CD1c-positive myeloid dendritic cell (primary cell): Measurements from ENCODE around the gene PAQR4.
A peak's percentile ranks its signal among the peaks of the same experiment; 100 is the strongest.

Experiments
- DNase-seq: peaks from one replicate; pipeline ENCODE4 v3.0.0-alpha.2; 2016; ENCODE audit errors: extremely low spot score

The PAQR4 gene

DNA sequence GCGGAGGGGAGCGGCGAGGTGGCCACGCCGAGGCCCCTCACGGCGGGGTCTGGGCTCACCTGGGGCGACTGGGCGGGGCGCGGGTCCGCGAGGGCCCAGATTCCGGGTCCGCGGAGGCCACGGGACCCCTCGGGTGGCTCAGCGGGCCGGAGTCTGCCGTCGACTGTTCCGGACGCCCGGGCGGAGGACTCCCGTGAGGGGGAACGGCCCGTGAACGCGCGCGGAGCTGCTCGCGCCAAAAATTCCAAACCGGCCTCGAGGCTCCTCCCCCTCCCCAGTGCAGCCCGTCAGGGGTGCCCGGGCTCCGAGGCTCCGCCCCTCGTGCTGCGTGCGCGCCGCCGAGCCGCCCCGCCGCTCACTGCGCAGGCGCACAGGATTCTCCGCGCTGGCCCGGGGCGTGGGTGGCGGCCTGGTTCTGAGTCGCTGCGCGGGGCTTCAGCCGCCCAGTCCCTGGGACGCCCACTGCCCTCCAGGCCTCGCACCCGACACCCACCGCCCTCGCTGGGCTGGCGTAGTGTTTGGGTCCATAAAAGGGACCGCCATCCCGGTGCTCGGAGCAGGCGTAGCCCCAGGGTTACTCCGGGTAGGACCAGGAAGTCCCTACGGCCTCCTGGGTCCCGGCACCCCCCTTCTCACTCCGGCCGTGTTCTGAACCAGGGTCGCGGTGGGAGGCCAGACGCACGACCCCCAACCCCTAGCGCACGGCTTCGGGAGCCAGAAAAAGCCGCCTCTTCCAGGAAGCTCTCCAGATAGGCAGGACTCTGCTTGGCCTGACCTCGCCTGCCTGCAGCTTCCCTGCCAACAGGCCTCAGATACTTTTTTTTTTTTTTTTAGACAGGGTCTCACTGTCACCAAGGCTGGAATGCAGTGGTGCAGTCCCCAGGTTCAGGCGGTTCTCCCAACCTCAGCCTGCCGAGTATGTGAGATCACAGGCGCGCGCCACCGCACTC lies 11.4 kb downstream of the PAQR4 start, which contains the start of gene PKMYT1:
TSS of gene PKMYT1 (minus strand) at position 220 of the 950 bp plus-strand sequence. CDS start 789 bp downstream, outside the sequence.
- DNase-seq, result peak; percentile 98

DNA sequence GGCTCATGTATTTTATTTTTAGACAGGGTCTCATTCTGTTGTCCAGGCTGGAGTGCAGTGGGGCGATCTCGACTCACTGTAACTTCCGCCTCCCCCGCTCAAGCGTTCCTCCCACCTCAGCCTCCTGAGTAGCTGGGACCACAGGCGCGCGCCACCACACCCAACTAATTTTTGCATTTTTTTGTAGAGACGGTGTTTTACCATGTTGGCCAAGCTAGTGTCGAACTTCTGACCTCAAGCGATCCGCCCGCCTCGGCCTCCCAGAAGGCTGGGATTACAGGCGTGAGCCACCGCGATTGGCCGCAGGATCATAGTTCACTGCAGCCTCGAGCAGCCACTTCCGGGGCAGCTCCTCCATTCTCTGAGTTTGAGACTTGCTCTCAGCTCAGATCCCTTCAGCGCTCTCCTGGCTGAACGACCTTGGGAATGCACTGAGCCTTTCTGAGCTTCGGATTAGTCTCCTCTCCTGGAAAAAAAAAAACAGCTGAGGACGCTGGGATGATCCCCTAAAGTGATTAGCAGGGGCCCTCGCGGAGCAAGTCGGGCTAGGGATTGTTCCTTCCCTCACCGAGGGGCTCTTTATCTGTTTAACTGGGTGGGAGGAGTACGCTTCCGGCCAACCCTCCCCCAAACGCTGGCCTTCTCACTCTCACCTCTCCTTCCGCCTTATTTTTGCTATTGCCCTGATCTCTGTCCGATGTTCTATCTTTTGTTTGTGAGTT lies 12.2 kb downstream of the PAQR4 start:
- no peak for DNase-seq

- DNase-seq, result no peak
Measured at GRCh38 chr16:2981899-2982250, 12.7 kb downstream of the PAQR4 start.

DNA sequence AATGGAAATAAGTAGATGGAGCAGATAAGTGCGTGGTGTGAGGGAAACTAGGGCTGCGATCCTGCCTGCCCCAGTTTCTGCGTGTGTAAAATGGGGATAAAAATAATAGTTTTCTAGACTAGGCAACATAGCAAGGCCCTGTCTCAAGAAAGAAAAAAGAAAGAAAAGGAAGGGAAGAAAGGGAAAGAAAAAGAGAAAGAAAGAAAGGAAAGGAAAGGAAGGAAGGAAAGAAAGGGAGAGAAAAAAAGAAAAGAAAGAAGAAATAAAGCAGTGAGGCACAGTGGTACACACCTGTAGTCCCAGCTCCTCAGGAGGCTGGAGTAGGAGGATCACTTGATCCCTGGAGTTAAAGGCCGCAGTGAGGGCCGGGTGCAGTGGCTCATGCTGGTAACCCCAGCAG lies 13.3 kb downstream of the PAQR4 start:
- DNase-seq, result no peak

GRCh38 chr16:2983706-2984136 lies 14.6 kb downstream of the PAQR4 start:
- DNase-seq, result peak; percentile 88

- no peak for DNase-seq
Measured at GRCh38 chr16:2985462-2985861, 16.3 kb downstream of the PAQR4 start.

GRCh38 chr16:2985893-2986355 lies 16.8 kb downstream of the PAQR4 start:
- DNase-seq, result no peak

DNA sequence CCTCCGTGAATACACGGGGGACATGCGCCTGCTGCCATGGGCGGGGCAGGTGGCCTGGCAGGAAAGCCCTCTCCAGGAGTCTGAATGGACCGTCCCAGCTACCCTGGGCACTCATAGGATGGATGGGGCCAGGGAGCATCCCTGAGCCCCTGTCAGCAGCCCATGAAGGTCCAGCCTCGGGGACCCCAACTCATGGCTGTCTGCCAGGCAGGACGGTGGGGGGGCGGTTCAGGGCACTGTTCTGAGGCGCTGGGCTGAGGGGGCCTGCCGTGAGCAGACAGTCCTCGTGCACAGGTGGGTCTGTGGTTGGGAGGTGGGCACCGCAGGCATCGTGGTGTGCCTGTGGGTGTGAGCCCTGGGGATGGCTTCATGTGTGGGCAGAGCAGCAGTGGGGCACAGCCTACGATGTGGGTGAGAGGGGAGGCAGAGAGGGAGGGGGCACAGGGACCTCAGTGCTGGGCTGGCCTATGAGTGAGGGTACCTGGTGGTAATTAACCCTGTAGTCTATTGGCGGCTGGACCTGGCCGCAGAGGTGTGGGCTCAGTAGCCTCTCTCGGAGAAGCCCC lies 17.6 kb downstream of the PAQR4 start:
- DNase-seq, result no peak

GRCh38 chr16:2987286-2987685 lies 18.1 kb downstream of the PAQR4 start:
- no peak for DNase-seq

- DNase-seq, result no peak
Measured at GRCh38 chr16:2987833-2988232, 18.7 kb downstream of the PAQR4 start.

DNA sequence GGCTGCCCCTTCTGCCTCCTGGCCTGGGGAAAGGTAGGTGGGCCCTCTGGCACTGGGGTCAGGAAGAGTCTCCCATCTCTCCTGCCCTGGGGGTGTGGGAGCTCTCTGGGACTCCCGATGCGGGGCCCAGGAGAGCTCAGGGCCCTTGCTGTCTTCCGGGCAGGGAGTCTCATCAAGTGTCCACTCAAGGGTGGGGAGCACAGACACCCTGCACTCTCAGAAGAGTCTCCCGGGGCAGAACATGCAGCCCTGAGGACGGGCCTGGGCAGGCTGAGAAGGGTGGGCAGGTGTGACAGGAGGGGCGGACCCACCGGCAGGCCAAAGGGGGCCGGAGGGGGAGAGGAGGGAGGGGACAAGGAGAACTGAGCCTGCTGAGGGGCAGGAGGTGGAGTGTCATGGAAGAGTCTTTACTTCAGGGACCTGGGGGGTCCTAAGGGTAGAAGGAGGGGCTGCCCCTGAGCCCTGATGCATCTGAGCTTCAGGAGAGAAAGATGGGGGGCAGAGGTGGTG lies 19.5 kb downstream of the PAQR4 start:
- no peak for DNase-seq

DNA sequence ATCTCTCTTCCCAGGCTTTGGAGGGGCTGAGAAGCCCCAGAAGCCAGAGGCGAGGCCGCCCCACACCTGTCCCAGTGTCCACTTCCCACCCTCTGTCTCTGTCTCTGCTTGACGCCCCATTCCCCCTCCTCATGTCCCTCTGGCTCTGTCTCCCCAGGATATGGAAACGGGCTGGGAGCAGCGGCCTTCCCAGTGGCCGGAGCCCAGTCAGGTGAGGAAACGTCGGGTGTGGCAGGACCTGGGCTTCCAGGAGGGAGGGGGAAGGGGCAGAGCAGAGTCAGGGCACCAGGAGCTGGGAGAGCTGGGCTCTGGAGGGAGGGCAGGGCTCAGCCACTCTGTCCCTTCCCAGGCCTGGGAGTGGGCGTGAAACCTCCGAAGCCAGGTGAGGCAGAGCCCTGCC lies 21.7 kb downstream of the PAQR4 start:
- DNase-seq, result no peak

GRCh38 chr16:2991566-2992261 lies 22.6 kb downstream of the PAQR4 start:
- no peak for DNase-seq

DNA sequence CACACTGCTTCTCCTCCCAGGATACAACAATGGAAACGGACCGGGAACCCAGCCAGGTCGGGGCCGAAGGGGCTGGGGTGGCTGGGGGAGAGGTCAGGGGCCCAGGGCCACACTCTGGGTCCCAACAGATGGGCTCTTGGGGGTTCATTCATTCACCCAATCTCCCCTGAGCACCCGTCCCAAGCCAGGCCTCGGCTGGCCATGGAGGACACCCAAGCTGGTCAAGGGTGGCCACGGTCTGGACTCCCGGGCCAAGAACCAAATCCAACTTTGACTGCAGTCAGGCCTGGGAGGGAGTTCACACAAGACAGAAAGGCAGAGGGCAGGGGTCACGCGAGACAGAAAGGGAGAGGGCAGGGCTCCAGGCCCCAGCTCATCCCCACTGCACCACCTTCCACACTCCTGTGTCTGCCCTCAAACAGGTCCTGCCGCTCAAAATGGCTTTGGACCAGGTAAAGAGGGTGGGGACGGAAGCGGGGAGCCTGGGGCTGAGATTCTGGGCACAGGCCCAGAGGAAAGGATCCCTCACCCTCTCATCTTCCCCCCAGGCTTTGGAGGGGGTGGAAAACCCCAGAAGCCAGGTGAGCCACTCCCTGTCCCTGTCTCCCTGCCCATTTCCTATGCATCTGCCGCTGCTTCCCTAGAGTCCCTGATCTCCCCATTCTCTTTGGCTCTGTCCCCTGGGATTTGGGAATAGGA lies 23.4 kb downstream of the PAQR4 start:
- no peak for DNase-seq

DNA sequence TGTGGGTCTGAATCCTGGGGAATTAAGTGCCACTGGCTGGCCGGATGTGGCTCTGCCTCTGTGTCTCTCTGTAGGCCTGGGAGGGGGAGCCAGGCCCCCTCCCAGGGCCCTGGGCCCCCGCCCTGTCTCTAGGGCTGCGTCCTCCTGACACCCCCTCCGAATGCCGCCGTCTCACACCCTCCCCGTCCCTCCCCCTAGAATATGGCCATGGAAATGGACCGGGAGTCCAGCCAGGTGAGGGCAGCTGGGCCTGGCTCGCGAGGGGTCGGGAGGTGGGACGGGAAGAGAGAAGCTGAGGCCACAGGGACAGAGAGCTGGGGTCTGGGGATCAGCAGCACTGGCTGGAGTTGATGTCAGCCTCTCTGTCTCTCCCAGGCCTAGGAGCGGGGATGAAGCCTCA lies 27.1 kb downstream of the PAQR4 start:
- no peak for DNase-seq

GRCh38 chr16:2999929-3000328 lies 30.8 kb downstream of the PAQR4 start:
- no peak for DNase-seq

DNA sequence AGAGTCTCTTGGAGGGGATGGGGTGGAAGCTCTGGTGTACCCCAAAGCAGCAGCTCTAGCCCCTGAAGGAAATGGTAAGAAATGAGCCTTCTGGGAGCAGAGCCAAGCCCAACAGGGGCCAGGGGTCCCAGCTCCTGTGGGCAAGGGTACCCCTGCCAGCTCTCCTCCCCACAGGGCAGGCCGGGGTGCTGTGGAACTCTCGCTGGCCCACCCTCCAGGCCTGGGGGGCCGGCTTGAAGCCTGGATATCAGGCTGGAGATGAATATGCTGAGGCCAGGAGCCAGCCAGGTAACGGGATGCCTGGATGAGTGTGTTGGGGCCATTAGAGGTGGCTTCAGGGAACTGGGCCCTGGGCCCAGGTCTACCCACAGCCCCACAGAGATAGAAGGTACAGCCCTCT lies 31.4 kb downstream of the PAQR4 start:
- no peak for DNase-seq

DNA sequence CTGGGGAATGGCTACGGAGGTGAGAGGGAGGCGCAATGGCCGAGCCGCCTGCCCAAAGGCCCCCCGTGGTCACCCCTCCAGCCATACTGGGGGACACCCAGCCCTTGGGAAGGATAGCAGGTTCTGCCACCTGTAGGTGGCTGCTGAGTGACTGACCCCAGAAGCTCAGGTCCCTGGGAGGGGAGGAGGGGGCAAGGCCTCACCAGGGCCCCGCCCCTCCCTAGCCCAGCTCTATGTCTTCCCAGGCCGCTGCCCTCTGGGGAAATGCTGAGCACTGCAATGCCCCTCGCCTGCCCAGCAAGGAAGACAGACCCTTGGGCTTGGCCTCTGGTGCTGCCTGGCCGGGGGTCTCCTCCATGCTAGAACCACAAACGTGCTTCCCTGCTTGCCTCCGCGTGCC lies 32.2 kb downstream of the PAQR4 start:
- no peak for DNase-seq

DNA sequence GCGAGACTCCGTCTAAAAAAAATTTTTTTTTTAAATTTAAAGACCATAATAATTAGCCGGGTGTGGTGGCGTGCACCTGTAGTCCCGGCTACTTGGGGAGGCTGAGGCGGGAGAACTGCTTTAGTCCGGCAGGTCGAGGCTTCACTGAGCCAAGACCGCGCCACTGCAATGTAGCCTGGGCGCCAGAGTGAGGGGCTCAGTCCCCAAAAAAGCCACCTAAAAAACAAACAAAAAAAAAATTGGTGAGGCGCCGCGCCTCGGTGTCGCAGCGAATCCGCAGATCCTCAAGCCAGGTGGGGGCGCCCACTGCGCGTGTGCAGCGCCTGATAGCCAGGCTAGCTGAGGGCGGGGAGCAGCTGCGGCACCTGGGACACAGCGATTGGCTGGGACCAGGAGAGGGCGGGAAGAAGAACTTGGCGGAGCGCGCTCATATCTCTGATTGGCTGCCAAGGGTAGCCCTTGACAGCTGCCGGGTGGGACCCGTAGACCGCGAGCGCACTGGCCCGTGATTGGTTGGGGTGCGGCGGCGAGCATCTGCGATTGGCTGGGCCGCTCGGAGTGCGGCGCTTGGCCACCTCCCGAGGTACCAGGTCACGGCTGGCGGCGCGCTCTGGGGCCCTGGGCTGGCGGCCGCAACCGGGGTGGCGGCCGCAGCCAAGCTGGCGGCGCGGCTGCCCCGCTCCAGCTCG lies 34.6 kb downstream of the PAQR4 start:
- peak; percentile 99 for DNase-seq

- DNase-seq, result peak; percentile 53
Measured at GRCh38 chr16:3004319-3004718, 35.2 kb downstream of the PAQR4 start.
